Type B pancreatic cell (in vitro differentiated cells): Measurements from ENCODE around the gene RBM28. TPM values are rescaled to one million over a fixed set of nuclear protein-coding genes. Genes with fewer than 3 reads are reported as not detected.
A peak's percentile ranks its signal among the peaks of the same experiment; 100 is the strongest.

Source experiments
- DNase-seq: peaks from one replicate; pipeline ENCODE4 v3.0.0; 2021; ENCODE audit warnings: mixed read lengths; ENCODE audit not compliant: unreplicated experiment; ENCODE audit errors: extremely low spot score
- H3K27ac Mint-ChIP-seq: 2 replicates; pipeline ENCODE4 v1.8.0; 2021; ENCODE audit warnings: mild to moderate bottlenecking, mixed read lengths
- H3K27me3 Mint-ChIP-seq: 2 replicates; pipeline ENCODE4 v1.8.0; 2021; ENCODE audit warnings: mixed read lengths
- H3K36me3 Mint-ChIP-seq: 2 replicates; pipeline ENCODE4 v1.8.0; 2021; ENCODE audit warnings: mixed read lengths
- H3K4me1 Mint-ChIP-seq: one replicate; pipeline ENCODE4 v1.8.0; 2021; ENCODE audit warnings: mixed read lengths; ENCODE audit not compliant: unreplicated experiment
- H3K4me3 Mint-ChIP-seq: 2 replicates; pipeline ENCODE4 v1.8.0; 2021; ENCODE audit warnings: mild to moderate bottlenecking, mixed read lengths
- H3K9me3 Mint-ChIP-seq: 2 replicates; pipeline ENCODE4 v1.8.0; 2021; ENCODE audit warnings: mixed read lengths
- CTCF ChIP-seq: fragments of 200-600 bp; sonication (generic); conservative IDR thresholded peaks from 2 replicates; pipeline ENCODE4 v1.5.0; 2021; ENCODE audit warnings: antibody characterized with exemption, mild to moderate bottlenecking
- total RNA-seq: library from RNA; stranded (reverse); gene quantifications from 2 replicates; pipeline ENCODE4 v1.2.1, GENCODE V29; 2021; ENCODE audit warnings: low replicate concordance

RBM28 gene
- total RNA-seq, 1 donor from 2014 or later = 59.7 TPM

- DNase-seq = no peak
- Mint-ChIP-seq H3K4me3 (peak overlapping the region; percentile 72), H3K27ac (peak overlapping the region; percentile 51), H3K9me3 (no peaks in the 10 kb centered on the region), H3K27me3 (peaks cover 47% of the 10 kb centered on the region), H3K36me3 (peaks cover 7% of the 10 kb centered on the region), H3K4me1 (peaks cover 21% of the 10 kb centered on the region)
- no peak for TF ChIP-seq CTCF
Measured at GRCh38 chr7:128357217-128357613, 13.5 kb upstream of the RBM28 start.

GRCh38 chr7:128356546-128357216, 13.0 kb upstream of the RBM28 start:
- H3K9me3 Mint-ChIP-seq = no peaks in the 10 kb centered on the region
- peaks cover 16% of the 10 kb centered on the region for H3K4me1 Mint-ChIP-seq
- DNase-seq = no peak
- peaks cover 7% of the 10 kb centered on the region for H3K36me3 Mint-ChIP-seq
- H3K27me3 Mint-ChIP-seq = peaks cover 42% of the 10 kb centered on the region
- H3K4me3 Mint-ChIP-seq = peak overlapping the region; percentile 72
- TF ChIP-seq CTCF = no peak
- peak overlapping the region; percentile 51 for H3K27ac Mint-ChIP-seq

DNA sequence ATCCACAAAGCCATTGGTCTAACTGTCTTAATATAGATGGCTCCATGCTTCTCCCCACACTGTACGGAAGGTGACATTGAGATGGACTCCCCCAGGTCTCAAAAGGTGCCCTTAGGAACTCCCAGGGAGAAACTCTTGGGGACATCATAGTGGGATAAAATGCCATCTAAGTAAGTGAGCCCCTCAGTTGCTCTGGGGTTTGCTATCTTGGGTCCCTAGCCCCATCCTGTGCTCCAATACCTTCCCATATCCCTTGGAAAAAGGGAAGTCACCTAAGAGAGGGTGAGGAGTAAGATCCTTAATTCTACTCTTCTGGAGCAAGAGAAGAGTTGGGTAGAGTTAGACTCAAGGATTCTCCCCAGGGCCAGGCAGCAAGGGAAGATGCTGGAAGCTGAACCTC, 9.9 kb upstream of the RBM28 start:
- peaks cover 7% of the 10 kb centered on the region for H3K36me3 Mint-ChIP-seq
- no peak overlapping the region for H3K27ac Mint-ChIP-seq
- no peaks in the 10 kb centered on the region for H3K9me3 Mint-ChIP-seq
- H3K4me3 Mint-ChIP-seq = peak overlapping the region; percentile 27
- H3K27me3 Mint-ChIP-seq = peaks cover 44% of the 10 kb centered on the region
- TF ChIP-seq CTCF = no peak
- no peak for DNase-seq
- peaks cover 21% of the 10 kb centered on the region for H3K4me1 Mint-ChIP-seq

DNA sequence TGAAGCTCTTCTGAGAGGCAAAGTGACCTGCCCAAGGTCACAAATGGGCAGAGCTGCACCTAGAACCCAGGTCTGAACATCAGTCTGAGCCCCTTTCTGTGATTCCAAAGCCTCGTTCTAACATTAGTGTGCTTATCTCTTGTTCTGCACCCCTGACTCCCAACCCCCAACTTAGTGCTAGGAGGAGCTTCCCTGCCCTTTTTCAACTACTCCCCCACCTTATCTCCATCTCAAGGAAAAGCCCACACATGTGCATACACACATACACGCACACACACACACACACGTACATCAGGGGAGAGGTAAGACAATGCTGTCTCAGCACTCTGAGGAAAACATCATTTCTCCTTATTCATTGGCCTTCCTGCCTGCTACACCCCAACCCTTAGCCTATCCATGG, 9.5 kb upstream of the RBM28 start:
- peaks cover 7% of the 10 kb centered on the region for H3K36me3 Mint-ChIP-seq
- peak overlapping the region; percentile 27 for H3K4me3 Mint-ChIP-seq
- H3K9me3 Mint-ChIP-seq = no peaks in the 10 kb centered on the region
- H3K4me1 Mint-ChIP-seq = peaks cover 22% of the 10 kb centered on the region
- no peak for DNase-seq
- H3K27ac Mint-ChIP-seq = no peak overlapping the region
- H3K27me3 Mint-ChIP-seq = peaks cover 40% of the 10 kb centered on the region
- no peak for TF ChIP-seq CTCF

DNA sequence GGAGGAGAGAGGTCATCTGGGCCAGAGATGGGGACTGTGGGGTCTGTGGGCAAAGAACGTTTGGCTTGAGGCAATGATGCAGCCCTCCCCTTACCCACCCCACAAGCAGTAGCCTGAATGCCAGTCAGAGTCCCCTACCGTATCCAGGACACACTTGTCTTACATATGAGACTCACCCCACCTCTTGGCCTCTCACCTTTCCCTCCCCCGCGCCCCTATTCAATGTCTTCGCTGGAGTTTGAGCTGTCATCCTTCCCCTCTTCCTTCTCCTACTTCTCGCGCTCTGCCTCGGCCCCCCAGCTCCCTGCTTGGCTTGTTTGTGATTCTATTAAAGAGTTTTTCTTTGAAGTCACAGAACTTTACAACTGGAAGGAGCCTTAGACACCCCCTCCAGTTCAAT, 8.9 kb upstream of the RBM28 start:
- H3K27ac Mint-ChIP-seq = no peak overlapping the region
- H3K4me3 Mint-ChIP-seq = no peak overlapping the region
- peaks cover 40% of the 10 kb centered on the region for H3K27me3 Mint-ChIP-seq
- DNase-seq = no peak
- H3K9me3 Mint-ChIP-seq = no peaks in the 10 kb centered on the region
- peaks cover 7% of the 10 kb centered on the region for H3K36me3 Mint-ChIP-seq
- TF ChIP-seq CTCF = no peak
- peaks cover 27% of the 10 kb centered on the region for H3K4me1 Mint-ChIP-seq

DNA sequence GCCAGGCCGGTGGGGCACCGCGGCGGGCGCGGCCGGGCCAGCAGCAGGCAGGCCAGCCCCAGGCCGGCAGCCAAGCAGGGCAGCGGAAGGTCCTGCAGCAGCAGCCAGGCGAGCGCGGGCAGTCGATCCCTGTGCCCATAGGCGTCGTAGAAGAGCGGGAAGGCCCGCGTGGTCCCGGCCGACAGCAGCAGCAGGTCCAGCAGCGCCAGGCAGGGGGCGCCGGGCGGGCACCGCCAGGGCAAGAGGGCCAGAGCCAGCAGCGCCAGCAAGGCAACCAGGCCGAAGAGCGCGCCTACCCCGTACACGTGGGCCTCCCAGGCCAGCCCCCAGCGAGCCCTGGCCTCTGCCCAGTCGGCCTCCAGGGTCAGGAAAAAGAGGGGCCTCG, 8.4 kb upstream of the RBM28 start:
- DNase-seq = no peak
- peaks cover 40% of the 10 kb centered on the region for H3K27me3 Mint-ChIP-seq
- peak; percentile 56 for TF ChIP-seq CTCF
- H3K4me1 Mint-ChIP-seq = peaks cover 29% of the 10 kb centered on the region
- H3K9me3 Mint-ChIP-seq = no peaks in the 10 kb centered on the region
- H3K27ac Mint-ChIP-seq = no peak overlapping the region
- no peak overlapping the region for H3K4me3 Mint-ChIP-seq
- peaks cover 7% of the 10 kb centered on the region for H3K36me3 Mint-ChIP-seq
